Smooth muscle cell (in vitro differentiated cells): ENCODE results near the gene LAMC1. TPM values are rescaled to one million over a fixed set of nuclear protein-coding genes. Genes with fewer than 3 reads are reported as not detected.

ENCODE experiments used
- DNase-seq: peaks from one replicate; lab custom pipeline; 2025; ENCODE audit not compliant: unreplicated experiment; lab: John Stamatoyannopoulos, UW
- H2AFZ ChIP-seq: fragments of 200-600 bp; sonication (generic); 2 replicates; pipeline ENCODE4 v1.6.0; 2016; ENCODE audit warnings: antibody characterized with exemption, low read depth, mild to moderate bottlenecking
- H3F3A ChIP-seq: fragments of 200-600 bp; sonication (generic); 2 replicates; pipeline ENCODE4 v1.6.0; 2017; ENCODE audit warnings: antibody characterized with exemption, low read depth
- H3K27ac ChIP-seq: fragments of 200-600 bp; sonication (generic); 2 replicates; pipeline ENCODE4 v1.5.1; 2016; ENCODE audit warnings: low read depth, mild to moderate bottlenecking
- H3K27me3 ChIP-seq: fragments of 200-600 bp; sonication (generic); 2 replicates; pipeline ENCODE4 v1.6.1; 2016; ENCODE audit warnings: low read depth, mild to moderate bottlenecking
- H3K36me3 ChIP-seq: fragments of 200-600 bp; sonication (generic); 2 replicates; pipeline ENCODE4 v1.5.1; 2016; ENCODE audit warnings: low read depth
- H3K4me1 ChIP-seq: fragments of 200-600 bp; sonication (generic); 2 replicates; pipeline ENCODE4 v1.5.1; 2016; ENCODE audit warnings: low read depth
- H3K4me2 ChIP-seq: fragments of 200-600 bp; sonication (generic); 2 replicates; pipeline ENCODE4 v1.6.0; 2016; ENCODE audit warnings: mild to moderate bottlenecking
- H3K4me3 ChIP-seq: fragments of 200-600 bp; sonication (generic); 2 replicates; pipeline ENCODE4 v1.5.1; 2016; ENCODE audit warnings: mild to moderate bottlenecking
- H3K79me2 ChIP-seq: fragments of 200-600 bp; sonication (generic); 2 replicates; pipeline ENCODE4 v1.6.0; 2016; ENCODE audit warnings: low read depth, mild to moderate bottlenecking
- H3K9ac ChIP-seq: fragments of 200-600 bp; sonication (generic); 2 replicates; pipeline ENCODE4 v1.6.0; 2016; ENCODE audit warnings: low read depth
- H3K9me3 ChIP-seq: fragments of 200-600 bp; sonication (generic); replicated peaks from 2 replicates; pipeline ENCODE4 v1.5.1; 2016; ENCODE audit warnings: low read depth
- H4K20me1 ChIP-seq: fragments of 200-600 bp; sonication (generic); 2 replicates; pipeline ENCODE4 v1.6.0; 2016; ENCODE audit warnings: low read depth
- WGBS: methylation state at CpG from one replicate; pipeline ENCODE4 v1.1.7; 2016; ENCODE audit warnings: low lambda C conversion rate; 5-methylcytosine and 5-hydroxymethylcytosine counted together
- polyA plus RNA-seq: library from polyadenylated mRNA; unstranded; fragments of >200 nt; fragmentation: Nextera tagmentation; extraction: Ambion mirVana; gene quantifications from 2 replicates; pipeline ENCODE4 v1.2.1, GENCODE V29; 2016
- total RNA-seq: library from RNA; depleted of rRNA; stranded (reverse); fragments of >200 nt; gene quantifications from 2 replicates; pipeline ENCODE4 v1.2.3, GENCODE V29; 2014
- TF ChIP-seq, protein P1 (sequence below): fragments of 200-600 bp; sonication (generic); IDR thresholded peaks from 2 replicates; pipeline ENCODE4 v1.5.1; 2017; ENCODE audit warnings: borderline replicate concordance, mild to moderate bottlenecking, antibody characterized with exemption; ENCODE audit not compliant: insufficient read depth, poor library complexity, severe bottlenecking

The LAMC1 gene
- total and polyA plus RNA-seq, 2 experiments from 2014 or later: 64.9 to 137 TPM

GRCh38 chr1:183038333-183038866 lies 15.2 kb downstream of the LAMC1 start:
- Histone ChIP-seq H2AFZ (no peak overlapping the region), H3F3A (peaks cover 15% of the 10 kb centered on the region), H3K9me3 (no peaks in the 10 kb centered on the region), H4K20me1 (peaks cover 89% of the 10 kb centered on the region), H3K4me3 (no peak overlapping the region), H3K4me2 (no peak overlapping the region), H3K4me1 (peaks cover 30% of the 10 kb centered on the region), H3K27me3 (no peaks in the 10 kb centered on the region), H3K9ac (peak overlapping the region; percentile 19), H3K79me2 (peaks cover 88% of the 10 kb centered on the region), H3K36me3 (no peaks in the 10 kb centered on the region), H3K27ac (peak overlapping the region; percentile 89)
- DNase-seq: no peak
- 63% methylated on average over 4 of the region's 4 CpGs for WGBS
- TF ChIP-seq, protein P1, sequence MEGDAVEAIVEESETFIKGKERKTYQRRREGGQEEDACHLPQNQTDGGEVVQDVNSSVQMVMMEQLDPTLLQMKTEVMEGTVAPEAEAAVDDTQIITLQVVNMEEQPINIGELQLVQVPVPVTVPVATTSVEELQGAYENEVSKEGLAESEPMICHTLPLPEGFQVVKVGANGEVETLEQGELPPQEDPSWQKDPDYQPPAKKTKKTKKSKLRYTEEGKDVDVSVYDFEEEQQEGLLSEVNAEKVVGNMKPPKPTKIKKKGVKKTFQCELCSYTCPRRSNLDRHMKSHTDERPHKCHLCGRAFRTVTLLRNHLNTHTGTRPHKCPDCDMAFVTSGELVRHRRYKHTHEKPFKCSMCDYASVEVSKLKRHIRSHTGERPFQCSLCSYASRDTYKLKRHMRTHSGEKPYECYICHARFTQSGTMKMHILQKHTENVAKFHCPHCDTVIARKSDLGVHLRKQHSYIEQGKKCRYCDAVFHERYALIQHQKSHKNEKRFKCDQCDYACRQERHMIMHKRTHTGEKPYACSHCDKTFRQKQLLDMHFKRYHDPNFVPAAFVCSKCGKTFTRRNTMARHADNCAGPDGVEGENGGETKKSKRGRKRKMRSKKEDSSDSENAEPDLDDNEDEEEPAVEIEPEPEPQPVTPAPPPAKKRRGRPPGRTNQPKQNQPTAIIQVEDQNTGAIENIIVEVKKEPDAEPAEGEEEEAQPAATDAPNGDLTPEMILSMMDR: no peak

GRCh38 chr1:183038913-183039312 lies 15.7 kb downstream of the LAMC1 start:
- Histone ChIP-seq H3F3A (peaks cover 15% of the 10 kb centered on the region), H3K36me3 (no peaks in the 10 kb centered on the region), H3K4me3 (no peak overlapping the region), H4K20me1 (peaks cover 90% of the 10 kb centered on the region), H3K4me2 (peak overlapping the region; percentile 75), H2AFZ (no peak overlapping the region), H3K27me3 (no peaks in the 10 kb centered on the region), H3K4me1 (peaks cover 35% of the 10 kb centered on the region), H3K9me3 (no peaks in the 10 kb centered on the region), H3K27ac (peak overlapping the region; percentile 89), H3K79me2 (peaks cover 88% of the 10 kb centered on the region), H3K9ac (no peak overlapping the region)
- TF ChIP-seq, protein P1: no peak
- WGBS: 91% methylated on average over 4 of the region's 4 CpGs
- DNase-seq: no peak

DNA sequence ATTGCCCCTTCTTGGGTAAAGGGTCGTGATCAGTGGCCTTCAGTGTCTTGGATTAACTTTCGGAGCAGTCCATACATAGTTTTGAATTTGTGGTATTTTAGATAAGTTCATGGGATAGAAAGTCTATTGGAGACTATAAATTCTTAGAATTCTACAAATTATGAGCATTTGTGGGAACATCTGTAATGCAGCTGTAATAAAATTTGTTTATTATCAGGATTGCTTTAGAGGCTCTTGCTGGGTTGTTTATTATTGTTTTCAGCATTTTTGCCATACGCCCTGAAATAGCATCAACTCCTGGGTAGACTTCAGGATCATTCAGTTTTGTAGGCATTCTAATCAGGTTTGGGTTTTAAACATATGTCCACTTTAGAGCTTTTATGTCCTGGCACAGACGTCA lies 16.1 kb downstream of the LAMC1 start:
- H3K9ac ChIP-seq: peak overlapping the region; percentile 25
- 40% methylated on average over 4 of the region's 4 CpGs for WGBS
- no peak overlapping the region for H3K4me3 ChIP-seq
- peaks cover 39% of the 10 kb centered on the region for H3K4me1 ChIP-seq
- H3K4me2 ChIP-seq: peak overlapping the region; percentile 75
- H3K79me2 ChIP-seq: peaks cover 86% of the 10 kb centered on the region
- no peaks in the 10 kb centered on the region for H3K36me3 ChIP-seq
- no peaks in the 10 kb centered on the region for H3K9me3 ChIP-seq
- H3F3A ChIP-seq: peaks cover 16% of the 10 kb centered on the region
- no peak for DNase-seq
- no peak overlapping the region for H2AFZ ChIP-seq
- H3K27ac ChIP-seq: peak overlapping the region; percentile 89
- H4K20me1 ChIP-seq: peaks cover 90% of the 10 kb centered on the region
- TF ChIP-seq, protein P1: no peak
- no peaks in the 10 kb centered on the region for H3K27me3 ChIP-seq

DNA sequence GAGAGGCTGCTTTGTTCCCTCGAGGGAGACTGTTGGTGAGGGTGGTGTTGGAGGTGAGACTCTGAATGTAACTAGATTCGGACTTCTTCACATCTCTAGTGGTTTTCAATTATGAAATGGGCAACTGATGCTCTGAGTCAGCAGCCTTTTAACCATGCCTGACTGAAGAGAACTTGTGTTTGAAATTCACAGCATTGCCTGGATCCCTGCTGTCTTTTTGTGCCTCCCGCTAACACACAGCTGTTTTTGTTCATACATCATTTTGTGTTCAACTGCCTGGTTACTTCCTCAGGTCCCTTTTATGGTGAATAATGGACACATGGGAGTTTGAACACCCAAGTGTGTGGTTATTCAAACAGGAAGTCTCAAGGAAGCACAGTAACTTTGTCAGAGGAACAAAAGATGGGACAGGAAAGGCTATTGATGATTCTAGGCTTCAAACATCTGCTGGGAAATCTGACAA lies 16.8 kb downstream of the LAMC1 start:
- H4K20me1 ChIP-seq: peaks cover 91% of the 10 kb centered on the region
- peaks cover 85% of the 10 kb centered on the region for H3K79me2 ChIP-seq
- H2AFZ ChIP-seq: no peak overlapping the region
- H3F3A ChIP-seq: peaks cover 22% of the 10 kb centered on the region
- H3K4me1 ChIP-seq: peaks cover 44% of the 10 kb centered on the region
- H3K36me3 ChIP-seq: no peaks in the 10 kb centered on the region
- H3K9me3 ChIP-seq: no peaks in the 10 kb centered on the region
- peak overlapping the region; percentile 89 for H3K27ac ChIP-seq
- TF ChIP-seq, protein P1: no peak
- H3K4me3 ChIP-seq: no peak overlapping the region
- peak overlapping the region; percentile 33 for H3K9ac ChIP-seq
- WGBS: 29% methylated on average over 3 of the region's 3 CpGs
- no peak for DNase-seq
- no peaks in the 10 kb centered on the region for H3K27me3 ChIP-seq
- H3K4me2 ChIP-seq: peak overlapping the region; percentile 75
